HG03135 (cell line): ENCODE measurements around the gene TSPO2.

Experiments
- ATAC-seq: cut with Tn5 transposase; IDR thresholded peaks from one replicate; pipeline ENCODE4 v1.9.1; 2021; ENCODE audit warnings: mild to moderate bottlenecking, moderate library complexity; ENCODE audit not compliant: unreplicated experiment

The TSPO2 gene

GRCh38 chr6:41049955-41050354 lies 7.7 kb downstream of the TSPO2 start:
- ATAC-seq, result no peak

DNA sequence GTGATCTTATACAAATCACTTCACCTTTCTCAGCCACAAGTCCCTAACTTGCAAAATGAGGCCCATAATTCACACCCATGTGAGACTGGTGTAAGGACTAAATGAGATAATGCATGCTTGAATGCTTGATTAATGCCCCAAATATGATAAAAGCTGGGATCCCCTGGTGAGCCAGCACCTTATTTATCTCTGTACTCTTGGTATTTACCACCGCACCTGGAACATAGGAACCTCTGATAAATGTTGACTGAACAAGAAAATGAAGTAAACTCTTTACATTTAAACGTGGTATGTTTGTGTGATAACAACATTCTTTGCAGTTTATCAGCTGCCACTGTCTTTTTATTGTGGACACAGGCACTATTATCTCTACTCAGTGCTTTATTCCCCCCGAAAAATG lies 8.3 kb downstream of the TSPO2 start:
- no peak for ATAC-seq

DNA sequence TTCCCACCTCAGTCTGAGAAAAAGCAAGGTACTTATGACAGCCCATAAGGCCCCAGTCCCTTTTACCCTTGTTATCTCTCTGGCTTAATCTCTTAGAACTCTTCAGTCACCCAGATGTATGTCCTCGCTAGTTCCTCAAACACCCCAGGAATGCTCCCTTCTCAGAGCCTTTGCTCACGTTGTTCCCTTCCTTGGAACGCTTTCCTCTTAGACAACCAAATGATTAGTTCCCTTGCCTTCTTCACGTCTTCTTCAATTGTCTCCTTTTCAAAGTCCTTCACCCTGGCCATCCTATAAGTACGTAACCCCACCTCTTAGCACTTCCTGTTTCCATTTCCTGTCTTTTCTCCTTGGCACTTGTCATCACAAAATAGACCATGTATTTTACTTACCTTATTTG lies 9.6 kb downstream of the TSPO2 start:
- no peak for ATAC-seq

DNA sequence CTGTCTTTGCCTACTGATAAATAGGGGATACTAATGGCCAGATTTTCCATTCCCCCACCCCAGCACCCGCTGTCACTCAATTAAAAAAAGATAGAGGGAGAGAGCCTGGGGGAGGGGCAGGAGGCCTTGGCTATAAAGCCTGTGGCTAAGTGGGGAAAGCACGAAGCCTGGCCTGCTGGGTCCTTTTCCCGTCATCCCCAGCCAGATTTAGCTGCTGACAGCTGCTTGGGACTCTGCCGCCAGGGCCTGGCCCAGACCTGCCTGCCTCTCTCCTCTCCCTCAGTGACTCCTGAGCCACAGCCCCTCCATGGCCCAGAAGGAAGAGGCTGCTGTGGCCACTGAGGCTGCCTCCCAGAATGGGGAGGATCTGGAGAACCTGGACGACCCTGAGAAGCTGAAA lies 10.8 kb downstream of the TSPO2 start, which contains the start of gene APOBEC2:
APOBEC2 (plus strand) TSS at position 162 of the 400 bp plus-strand sequence; CDS start at position 308, 146 bp downstream.
- ATAC-seq, result no peak

DNA sequence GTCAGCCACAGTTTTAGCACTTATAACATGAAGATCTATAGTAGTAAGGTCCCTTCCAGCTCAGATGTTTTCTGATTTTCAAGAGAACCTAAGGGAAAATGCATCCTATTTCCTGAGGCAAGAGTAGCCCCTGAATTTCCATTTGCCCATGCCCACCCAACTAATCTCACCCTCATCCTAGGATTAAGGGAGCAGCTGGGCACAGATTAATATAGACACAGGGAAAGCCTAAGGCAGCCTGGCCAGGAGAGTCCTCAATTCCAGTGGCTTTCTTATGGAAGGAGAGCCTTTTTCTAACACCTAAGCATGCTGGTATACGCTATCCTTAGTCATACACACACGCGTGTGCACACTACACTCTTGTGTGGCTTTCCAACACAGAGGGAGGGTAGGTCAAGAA lies 12.2 kb downstream of the TSPO2 start:
- no peak for ATAC-seq

DNA sequence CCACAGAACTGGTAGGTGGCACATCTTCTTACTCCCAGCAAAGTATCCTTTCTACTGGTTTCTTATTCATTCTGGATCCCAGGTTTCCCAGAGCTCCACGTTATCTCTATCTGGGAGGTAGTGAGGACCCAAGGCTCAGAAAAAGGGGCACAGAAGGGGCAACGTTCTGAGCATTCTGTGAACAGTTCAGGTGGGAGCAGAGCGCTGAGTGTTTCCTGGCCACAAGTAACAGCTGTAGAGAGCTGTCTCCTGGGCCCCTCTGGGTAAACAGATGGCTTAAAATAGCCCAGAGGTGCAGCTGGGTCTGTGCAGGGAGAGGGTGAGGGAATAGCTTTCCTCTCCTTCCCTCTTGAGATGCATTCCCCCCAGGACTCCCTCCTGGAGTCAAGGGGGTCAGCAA lies 12.9 kb downstream of the TSPO2 start:
- ATAC-seq, result no peak

DNA sequence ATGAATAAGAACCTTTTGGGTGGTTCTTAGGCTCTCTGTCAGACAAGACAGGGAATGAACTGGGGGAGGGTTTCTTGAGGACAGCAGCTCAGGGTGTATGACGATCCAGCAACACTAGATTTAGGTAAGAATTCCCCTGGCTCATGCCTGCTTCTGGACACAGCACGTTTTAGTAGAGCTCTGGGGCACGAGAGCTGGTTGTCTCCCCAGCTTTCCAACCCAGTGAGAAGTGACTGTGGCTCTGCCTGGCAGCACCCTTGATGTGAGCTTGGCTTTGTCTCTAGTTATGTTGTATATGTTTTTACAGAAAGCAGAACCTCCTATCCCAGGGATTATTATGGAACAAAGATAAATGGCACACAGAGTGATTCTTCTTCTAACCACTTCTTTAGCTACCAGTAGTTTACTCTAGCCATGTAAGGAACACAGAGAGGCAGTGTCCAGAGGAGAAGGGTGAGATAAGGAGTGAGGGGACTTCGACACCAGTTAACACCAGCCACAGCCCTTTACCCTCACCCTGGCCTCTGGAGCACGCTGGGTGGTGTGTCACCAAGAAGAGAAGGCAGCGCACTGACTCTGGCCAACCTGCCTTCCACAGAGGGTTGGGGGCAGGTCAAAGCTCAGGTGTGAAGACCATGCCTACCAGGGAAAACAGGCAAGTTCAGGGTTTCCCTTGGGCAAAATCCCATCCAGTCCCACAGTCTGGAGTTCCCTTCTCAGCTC lies 14.7 kb downstream of the TSPO2 start:
- ATAC-seq, result no peak

- no peak for ATAC-seq
Observed at GRCh38 chr6:41058783-41059181, 16.5 kb downstream of the TSPO2 start.

GRCh38 chr6:41059556-41059955 lies 17.3 kb downstream of the TSPO2 start:
- no peak for ATAC-seq

DNA sequence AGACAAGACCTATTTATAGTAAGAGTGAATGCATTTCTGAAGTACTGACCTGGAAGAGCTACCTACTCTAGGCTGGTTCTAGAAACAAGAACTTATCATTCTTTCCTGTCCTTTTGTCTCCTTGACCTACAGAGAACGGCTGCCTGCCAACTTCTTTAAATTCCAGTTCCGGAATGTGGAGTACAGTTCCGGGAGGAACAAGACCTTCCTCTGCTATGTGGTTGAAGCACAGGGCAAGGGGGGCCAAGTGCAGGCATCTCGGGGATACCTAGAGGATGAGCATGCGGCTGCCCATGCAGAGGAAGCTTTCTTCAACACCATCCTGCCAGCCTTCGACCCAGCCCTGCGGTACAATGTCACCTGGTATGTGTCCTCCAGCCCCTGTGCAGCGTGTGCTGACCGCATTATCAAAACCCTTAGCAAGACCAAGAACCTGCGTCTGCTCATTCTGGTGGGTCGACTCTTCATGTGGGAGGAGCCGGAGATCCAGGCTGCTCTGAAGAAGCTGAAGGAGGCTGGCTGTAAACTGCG lies 19.0 kb downstream of the TSPO2 start:
- ATAC-seq, result no peak

- ATAC-seq, result no peak
Observed at GRCh38 chr6:41062056-41062455, 19.8 kb downstream of the TSPO2 start.

GRCh38 chr6:41063884-41064285 lies 21.6 kb downstream of the TSPO2 start:
- no peak for ATAC-seq

- no peak for ATAC-seq
Observed at GRCh38 chr6:41064841-41065240, 22.6 kb downstream of the TSPO2 start.

DNA sequence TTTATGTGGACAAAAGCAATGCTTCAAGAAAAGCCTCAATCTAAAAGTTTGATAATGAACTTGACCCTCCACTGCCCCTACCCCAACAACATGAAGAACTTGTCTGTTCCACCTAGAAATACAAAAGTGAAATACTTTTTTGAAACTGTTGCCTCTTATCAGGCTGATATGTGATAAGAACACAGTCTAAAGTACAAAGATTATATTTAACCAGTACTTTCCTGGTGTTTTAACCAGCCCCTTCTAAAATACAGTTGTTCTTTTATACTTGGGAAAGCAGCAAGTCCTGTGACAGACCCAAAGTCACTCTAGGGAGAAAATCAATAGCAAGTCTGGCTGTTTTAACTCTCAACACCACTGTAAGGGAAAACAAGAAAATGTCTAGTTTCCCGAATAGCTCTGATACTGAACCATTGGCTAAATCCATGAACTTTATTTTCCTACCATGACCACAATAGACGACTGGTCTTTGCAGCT lies 23.3 kb downstream of the TSPO2 start:
- ATAC-seq, result no peak

DNA sequence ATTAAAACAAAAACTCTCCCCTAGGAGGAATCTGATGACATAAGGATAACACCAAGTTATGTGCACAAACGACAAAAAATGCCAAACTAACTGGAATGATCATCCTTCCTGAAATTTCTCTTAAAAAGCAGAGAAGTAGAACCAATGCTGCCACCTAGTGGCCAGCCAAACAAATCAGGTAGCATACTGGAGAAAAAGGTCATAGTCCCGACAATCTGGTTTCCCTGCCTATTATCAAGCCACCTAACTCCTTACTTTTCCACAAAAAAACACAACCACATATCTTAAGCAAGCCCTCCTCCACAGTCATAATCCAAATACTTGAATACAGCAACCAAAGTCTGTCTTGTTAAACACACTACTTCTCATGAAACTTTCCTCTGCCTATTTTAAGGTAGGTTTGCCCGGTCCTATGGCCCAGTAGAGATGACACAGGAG lies 24.6 kb downstream of the TSPO2 start:
- ATAC-seq, result no peak

- ATAC-seq, result no peak
Observed at GRCh38 chr6:41071501-41071922, 29.2 kb downstream of the TSPO2 start.

GRCh38 chr6:41071923-41072835 lies 29.9 kb downstream of the TSPO2 start, which contains the start of gene OARD1:
Gene OARD1, minus strand, starts transcription at chr6:41072356. Its CDS starts 722 bp downstream, at chr6:41071634.
- peak; percentile 59 for ATAC-seq

GRCh38 chr6:41072836-41073202 lies 30.6 kb downstream of the TSPO2 start, which contains the start of gene NFYA:
Gene NFYA, plus strand, starts transcription at chr6:41072974. Its CDS starts 6,116 bp downstream, at chr6:41079090.
- peak; percentile 64 for ATAC-seq

- ATAC-seq, result peak; percentile 25
Observed at GRCh38 chr6:41073203-41073967, 31.1 kb downstream of the TSPO2 start.

GRCh38 chr6:41073968-41074691 lies 31.9 kb downstream of the TSPO2 start:
- no peak for ATAC-seq
